HUES64 (cell line): ENCODE measurements around the gene CENPP.

Source experiments
- H3K27ac ChIP-seq: 2 replicates; pipeline ENCODE4 v1.7.0; 2013; ENCODE audit warnings: low read depth, low read length, inconsistent platforms
- H3K27me3 ChIP-seq: 2 replicates; pipeline ENCODE4 v1.6.1; 2013; ENCODE audit warnings: mild to moderate bottlenecking, low read length; ENCODE audit not compliant: insufficient read depth
- H3K36me3 ChIP-seq: 2 replicates; pipeline ENCODE4 v1.6.1; 2013; ENCODE audit warnings: mild to moderate bottlenecking, low read length; ENCODE audit not compliant: insufficient read depth
- H3K4me1 ChIP-seq: 2 replicates; pipeline ENCODE4 v1.6.1; 2013; ENCODE audit warnings: mild to moderate bottlenecking, low read length, moderate library complexity; ENCODE audit not compliant: insufficient read depth
- H3K4me3 ChIP-seq: 2 replicates; pipeline ENCODE4 v1.5.1; 2013; ENCODE audit warnings: mild to moderate bottlenecking, low read length, moderate library complexity
- H3K9ac ChIP-seq: 2 replicates; pipeline ENCODE4 v1.6.1; 2013; ENCODE audit warnings: mild to moderate bottlenecking, low read depth, low read length
- H3K9me3 ChIP-seq: 2 replicates; pipeline ENCODE4 v1.6.1; 2013; ENCODE audit warnings: low read depth, low read length; ENCODE audit not compliant: insufficient read depth
- WGBS: fragments of 150-250, 120-280 bp; methylation state at CpG from one replicate; pipeline ENCODE4 v1.1.7; 2013; ENCODE audit warnings: missing lambda C conversion rate; 5-methylcytosine and 5-hydroxymethylcytosine counted together

Gene CENPP

DNA sequence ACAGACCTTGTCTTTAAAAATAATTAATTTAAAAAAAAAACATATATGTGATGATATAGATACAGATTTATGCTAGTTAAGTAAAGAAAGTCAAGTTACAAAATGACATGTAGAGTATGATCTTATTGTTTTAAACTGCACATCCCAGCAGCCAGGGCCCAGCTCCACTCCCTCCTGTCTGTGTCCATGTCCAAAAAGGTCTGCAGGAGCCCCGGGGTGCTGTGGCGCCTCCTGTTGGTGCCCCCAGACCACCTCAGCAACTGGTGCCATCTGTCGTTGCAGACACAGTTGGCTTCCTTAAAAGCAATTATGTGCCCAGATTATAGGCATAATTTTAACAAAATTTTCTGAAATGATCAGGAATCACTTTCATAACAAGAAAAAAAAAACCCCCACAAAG lies 310.9 kb downstream of the CENPP start:
- H3K27ac ChIP-seq, result no peak overlapping the region
- no peaks in the 10 kb centered on the region for H3K27me3 ChIP-seq
- peaks cover 57% of the 10 kb centered on the region for H3K36me3 ChIP-seq
- no peak overlapping the region for H3K9ac ChIP-seq
- no peak overlapping the region for H3K4me3 ChIP-seq
- H3K4me1 ChIP-seq, result no peaks in the 10 kb centered on the region
- 90% methylated on average over 3 of the region's 3 CpGs for WGBS
- H3K9me3 ChIP-seq, result no peaks in the 10 kb centered on the region

DNA sequence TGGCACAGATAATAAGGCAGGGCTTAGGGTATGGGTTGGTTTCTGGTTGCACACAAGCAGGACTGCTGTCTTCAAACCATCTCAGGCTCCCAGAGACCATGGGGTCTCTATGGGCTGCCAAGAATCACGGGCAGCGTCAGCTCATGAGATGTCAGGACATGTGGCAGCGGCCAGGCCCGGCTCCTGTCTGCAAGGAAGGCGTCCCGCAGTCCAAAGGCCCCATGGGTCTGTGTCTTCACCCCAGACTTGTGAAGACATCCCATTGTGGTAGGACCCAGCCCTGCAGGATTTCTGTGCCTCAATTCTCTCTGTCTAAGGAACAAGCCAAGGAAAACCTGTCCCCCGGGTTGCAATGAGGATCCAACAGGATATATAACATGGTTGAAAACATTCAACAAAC lies 311.6 kb downstream of the CENPP start:
- Histone ChIP-seq H3K36me3 (peaks cover 52% of the 10 kb centered on the region), H3K4me3 (no peak overlapping the region), H3K9me3 (no peaks in the 10 kb centered on the region), H3K27ac (no peak overlapping the region), H3K9ac (no peak overlapping the region), H3K27me3 (no peaks in the 10 kb centered on the region), H3K4me1 (no peaks in the 10 kb centered on the region)
- WGBS, result 96% methylated on average over 7 of the region's 7 CpGs

DNA sequence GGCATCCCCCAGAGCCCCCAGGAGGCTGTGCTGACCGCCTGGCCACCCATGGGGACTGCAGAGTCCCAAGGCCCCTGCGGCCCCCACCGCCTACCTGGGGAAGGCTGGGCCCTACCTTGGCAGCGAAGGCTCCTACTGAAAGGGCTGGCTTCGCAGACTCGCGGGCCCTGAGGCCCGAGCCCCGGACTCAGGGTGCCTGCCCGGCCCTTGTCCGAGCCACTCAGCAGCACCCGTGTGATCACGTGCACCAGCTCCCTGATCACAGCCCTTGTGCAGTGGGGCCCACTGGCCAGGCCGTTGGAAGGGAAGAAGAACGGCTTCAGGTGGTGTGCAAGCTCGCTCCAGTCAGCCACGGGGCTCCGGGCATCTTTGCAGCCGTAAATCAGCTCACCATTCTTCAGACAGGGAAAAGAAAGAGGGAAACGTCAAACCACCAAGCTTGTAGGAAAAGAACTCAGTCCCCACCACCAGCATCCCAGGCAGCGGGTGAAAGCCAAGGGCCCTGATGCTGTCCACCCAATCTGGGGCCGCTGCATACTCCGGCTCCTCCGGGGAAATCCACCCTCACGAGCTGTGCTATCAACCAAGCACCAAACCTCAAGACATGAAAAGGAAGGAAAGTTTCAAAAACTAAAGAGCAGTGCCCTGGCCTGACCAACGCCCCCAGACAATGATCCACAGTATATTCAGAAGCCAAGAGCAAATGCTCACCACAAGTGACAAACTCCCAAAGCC lies 312.3 kb downstream of the CENPP start:
- 96% methylated on average over 26 of the region's 26 CpGs for WGBS
- H3K4me1 ChIP-seq, result no peaks in the 10 kb centered on the region
- no peak overlapping the region for H3K9ac ChIP-seq
- H3K27ac ChIP-seq, result no peak overlapping the region
- peaks cover 54% of the 10 kb centered on the region for H3K36me3 ChIP-seq
- no peaks in the 10 kb centered on the region for H3K27me3 ChIP-seq
- H3K9me3 ChIP-seq, result no peaks in the 10 kb centered on the region
- H3K4me3 ChIP-seq, result no peak overlapping the region

DNA sequence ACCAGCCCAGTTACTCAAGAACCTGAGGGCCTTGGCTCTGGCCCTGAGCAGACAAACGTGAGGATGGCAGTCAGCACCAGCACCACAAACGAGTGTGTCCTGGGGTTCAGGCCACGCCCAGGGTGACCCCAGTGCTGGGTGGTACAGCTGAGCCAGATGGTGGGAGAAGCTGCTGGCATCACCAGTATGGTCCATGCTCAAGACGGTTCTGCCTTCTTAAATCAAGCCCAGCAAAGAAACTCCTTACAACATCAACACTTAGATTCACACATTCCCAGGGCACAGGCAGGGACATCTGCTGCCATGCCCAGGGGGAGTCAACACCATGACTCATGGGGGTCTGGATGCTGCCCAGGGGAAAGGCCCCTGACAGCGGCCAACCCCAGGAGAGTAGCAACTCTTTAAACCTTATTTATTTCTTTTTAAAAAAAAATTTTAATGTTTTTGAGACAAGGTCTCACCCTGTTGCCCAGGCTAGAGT lies 312.9 kb downstream of the CENPP start:
- WGBS, result 87% methylated on average over 5 of the region's 5 CpGs
- Histone ChIP-seq H3K4me3 (no peak overlapping the region), H3K9me3 (no peaks in the 10 kb centered on the region), H3K36me3 (peaks cover 55% of the 10 kb centered on the region), H3K4me1 (no peaks in the 10 kb centered on the region), H3K27me3 (no peaks in the 10 kb centered on the region), H3K27ac (no peak overlapping the region), H3K9ac (no peak overlapping the region)

DNA sequence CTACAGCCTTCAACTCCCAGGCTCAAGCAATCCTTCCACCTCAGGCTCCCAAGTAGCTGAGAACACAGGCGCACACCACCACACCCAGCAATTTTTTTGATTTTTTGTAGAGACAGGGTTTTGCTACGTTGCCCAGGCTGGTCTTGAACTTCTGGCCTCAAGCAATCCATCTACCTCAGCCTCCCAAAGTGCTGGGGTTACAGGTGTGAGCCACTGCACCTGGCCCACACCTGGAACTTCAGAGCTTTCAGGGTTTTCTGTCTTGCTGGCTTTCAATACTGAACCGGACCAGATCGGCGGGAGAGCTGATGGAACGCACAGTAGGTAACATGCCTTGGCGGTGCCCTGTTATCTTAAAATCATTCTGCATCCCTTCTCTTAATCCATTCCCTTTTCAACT lies 313.4 kb downstream of the CENPP start:
- Histone ChIP-seq H3K4me1 (no peaks in the 10 kb centered on the region), H3K27ac (no peak overlapping the region), H3K9me3 (no peaks in the 10 kb centered on the region), H3K4me3 (no peak overlapping the region), H3K36me3 (peaks cover 55% of the 10 kb centered on the region), H3K27me3 (no peaks in the 10 kb centered on the region), H3K9ac (no peak overlapping the region)
- 94% methylated on average over 7 of the region's 7 CpGs for WGBS

DNA sequence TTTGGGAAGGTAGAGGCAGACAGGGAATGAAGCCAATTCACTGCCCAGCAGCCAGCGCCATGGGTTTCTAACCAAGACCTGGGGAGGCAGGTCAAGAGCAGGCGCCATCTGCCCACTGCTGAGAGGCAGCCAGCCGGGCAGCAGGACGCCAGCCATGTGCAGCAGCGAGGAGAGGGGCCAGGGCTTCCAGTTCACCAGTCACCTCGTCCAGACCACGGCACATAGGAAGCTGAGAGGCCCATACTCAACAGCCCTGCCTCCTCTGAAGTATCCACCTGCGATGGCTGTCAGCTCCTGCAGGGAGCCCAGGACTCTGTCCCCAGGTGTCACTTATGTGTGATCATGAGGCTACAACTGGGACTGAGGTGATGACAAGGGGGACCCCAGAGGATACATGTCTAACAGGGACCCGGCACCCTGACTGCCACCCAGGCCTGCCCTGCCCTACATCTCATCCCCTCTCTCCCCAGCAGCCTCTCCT lies 314.1 kb downstream of the CENPP start:
- 94% methylated on average over 9 of the region's 9 CpGs for WGBS
- H3K36me3 ChIP-seq, result peaks cover 57% of the 10 kb centered on the region
- H3K27ac ChIP-seq, result no peak overlapping the region
- no peaks in the 10 kb centered on the region for H3K4me1 ChIP-seq
- no peaks in the 10 kb centered on the region for H3K27me3 ChIP-seq
- H3K9me3 ChIP-seq, result no peaks in the 10 kb centered on the region
- H3K9ac ChIP-seq, result no peak overlapping the region
- H3K4me3 ChIP-seq, result no peak overlapping the region

DNA sequence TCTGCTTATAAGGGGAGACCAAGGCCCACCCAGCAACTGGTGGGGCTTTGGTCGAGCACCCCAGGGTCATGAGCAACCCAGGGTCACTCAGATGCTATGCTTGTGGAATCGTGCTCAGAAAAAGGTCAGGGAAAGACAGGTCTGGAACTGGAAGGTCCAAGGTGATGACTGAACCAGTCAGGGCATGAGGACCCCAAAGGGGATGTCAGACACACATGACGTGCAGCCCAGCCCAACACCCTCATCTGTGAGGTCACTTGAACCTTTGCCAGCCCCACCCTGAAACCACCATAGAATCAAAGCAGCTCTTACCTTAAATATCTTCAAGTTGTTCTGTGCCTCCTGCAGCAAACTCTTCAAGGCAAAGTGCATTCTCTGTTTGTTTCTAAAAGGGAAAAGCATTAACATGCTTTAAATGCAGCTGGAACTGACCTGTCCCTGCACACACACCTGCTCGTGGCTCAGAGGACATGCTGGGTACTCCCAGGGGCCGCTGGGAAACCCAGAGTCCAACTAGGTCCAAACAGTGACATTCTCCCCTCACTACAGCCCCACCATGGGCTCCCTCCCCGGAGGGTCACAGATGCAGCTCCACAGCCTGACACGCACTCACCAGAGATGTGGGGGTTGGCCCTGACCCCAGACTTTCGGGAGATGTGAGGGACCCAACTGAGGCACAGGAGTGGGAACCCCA lies 314.8 kb downstream of the CENPP start:
- Histone ChIP-seq H3K27me3 (no peaks in the 10 kb centered on the region), H3K4me1 (no peaks in the 10 kb centered on the region), H3K9me3 (no peaks in the 10 kb centered on the region), H3K27ac (no peak overlapping the region), H3K36me3 (peaks cover 63% of the 10 kb centered on the region), H3K9ac (no peak overlapping the region), H3K4me3 (no peak overlapping the region)
- WGBS, result 92% methylated on average over 8 of the region's 8 CpGs

DNA sequence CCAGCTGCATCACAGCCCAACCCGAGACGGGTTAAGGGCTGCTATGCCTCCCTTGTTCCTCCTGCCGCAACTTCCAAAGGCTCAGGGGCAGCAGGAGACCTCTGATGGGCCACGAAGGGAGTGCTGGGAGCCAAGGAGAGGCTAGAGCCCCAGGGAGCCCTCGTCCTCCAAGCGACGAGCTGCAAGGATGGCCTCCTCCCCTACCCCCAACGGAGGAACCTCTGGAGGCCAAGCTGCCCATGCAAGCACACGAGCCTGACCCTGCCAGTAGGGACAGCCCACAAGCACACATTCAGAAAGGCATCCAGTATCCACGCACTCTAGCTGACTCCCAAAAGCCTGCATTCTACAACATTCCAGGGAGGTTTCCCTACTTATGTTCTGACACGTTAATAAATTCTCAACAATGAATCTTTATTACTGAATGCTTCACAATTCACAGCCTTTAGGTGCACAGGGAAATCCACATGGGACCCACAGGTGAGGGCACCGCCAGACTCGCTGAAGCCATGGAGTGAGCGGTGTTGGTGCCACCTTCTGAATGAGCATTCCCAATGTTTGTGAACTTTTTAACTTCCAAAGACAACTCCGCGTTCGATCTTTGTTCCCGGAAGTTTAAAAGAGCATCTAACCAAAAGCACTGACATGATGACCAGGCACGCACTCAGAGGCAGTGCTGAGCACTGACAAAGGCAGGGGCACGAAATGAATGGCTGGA lies 315.5 kb downstream of the CENPP start:
- WGBS, result 95% methylated on average over 20 of the region's 20 CpGs
- Histone ChIP-seq H3K27ac (no peak overlapping the region), H3K36me3 (peaks cover 65% of the 10 kb centered on the region), H3K4me1 (no peaks in the 10 kb centered on the region), H3K4me3 (no peak overlapping the region), H3K27me3 (no peaks in the 10 kb centered on the region), H3K9me3 (no peaks in the 10 kb centered on the region), H3K9ac (no peak overlapping the region)

DNA sequence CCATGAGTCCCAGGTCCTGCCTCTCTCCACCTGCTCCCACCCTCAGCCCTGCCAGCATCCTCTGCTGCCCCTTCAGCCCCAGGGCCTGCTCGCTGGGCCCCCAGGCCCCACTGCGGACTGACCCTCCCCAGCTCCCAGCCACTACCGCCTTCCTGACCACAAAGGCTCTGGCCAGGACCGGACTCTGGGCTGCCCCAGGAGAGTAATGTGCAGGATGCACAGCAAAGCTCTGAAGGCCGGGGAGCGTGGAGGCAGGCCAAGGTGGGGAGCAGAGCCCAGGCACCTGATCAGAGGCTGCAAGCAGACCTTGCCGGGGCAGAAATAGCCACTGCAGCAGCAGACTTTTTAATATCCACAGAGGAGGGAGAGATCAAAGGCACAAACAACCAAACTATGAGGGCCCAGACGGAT lies 316.3 kb downstream of the CENPP start:
- peaks cover 69% of the 10 kb centered on the region for H3K36me3 ChIP-seq
- no peak overlapping the region for H3K27ac ChIP-seq
- no peak overlapping the region for H3K4me3 ChIP-seq
- H3K9ac ChIP-seq, result no peak overlapping the region
- H3K27me3 ChIP-seq, result no peaks in the 10 kb centered on the region
- no peaks in the 10 kb centered on the region for H3K9me3 ChIP-seq
- H3K4me1 ChIP-seq, result no peaks in the 10 kb centered on the region
- WGBS, result 91% methylated on average over 8 of the region's 8 CpGs

DNA sequence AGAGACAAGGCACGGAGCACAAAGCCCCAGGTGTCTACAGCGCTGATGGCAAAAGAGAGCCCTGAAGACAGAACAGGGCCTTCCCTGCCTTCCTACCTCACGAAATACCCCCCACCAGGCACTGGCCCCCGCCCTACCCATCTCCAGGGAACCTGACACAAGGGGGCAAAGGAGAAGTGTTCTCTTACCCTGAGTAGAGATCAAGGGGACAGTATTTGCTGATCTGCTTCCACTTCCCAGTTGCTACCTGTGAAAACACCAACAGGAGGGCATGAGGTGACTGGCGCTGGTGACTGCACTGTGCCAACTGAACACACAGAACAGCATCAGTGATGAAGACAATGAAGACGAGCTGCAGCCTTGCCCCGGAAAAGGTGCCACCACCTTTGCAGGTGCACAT lies 316.8 kb downstream of the CENPP start:
- Histone ChIP-seq H3K9me3 (no peaks in the 10 kb centered on the region), H3K4me1 (no peaks in the 10 kb centered on the region), H3K27me3 (no peaks in the 10 kb centered on the region), H3K27ac (no peak overlapping the region), H3K9ac (no peak overlapping the region), H3K36me3 (peaks cover 69% of the 10 kb centered on the region), H3K4me3 (no peak overlapping the region)
- WGBS, result 92% methylated on average over 7 of the region's 7 CpGs

DNA sequence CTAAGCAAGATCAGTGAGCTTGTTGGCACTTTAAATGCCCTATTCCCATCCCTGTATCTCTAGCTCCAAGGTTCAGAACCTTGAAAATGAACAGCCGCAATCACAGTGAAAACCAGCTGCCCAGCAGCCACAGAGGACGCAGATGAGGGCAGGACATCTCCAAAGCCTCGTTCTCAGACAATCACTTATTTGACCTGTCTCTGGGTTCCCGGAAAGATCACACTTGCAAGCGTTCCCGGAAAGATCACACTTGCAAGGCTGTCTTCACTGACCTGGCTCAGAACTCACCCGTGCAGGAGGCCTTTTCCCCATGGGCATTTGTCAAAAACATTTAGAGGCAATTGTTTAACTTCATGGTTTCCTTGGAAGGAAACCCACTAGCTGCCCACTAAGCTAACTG lies 318.5 kb downstream of the CENPP start:
- Histone ChIP-seq H3K27ac (no peak overlapping the region), H3K36me3 (peaks cover 74% of the 10 kb centered on the region), H3K4me1 (no peaks in the 10 kb centered on the region), H3K4me3 (no peak overlapping the region), H3K27me3 (no peaks in the 10 kb centered on the region), H3K9ac (no peak overlapping the region), H3K9me3 (no peaks in the 10 kb centered on the region)
- WGBS, result 95% methylated on average over 7 of the region's 7 CpGs
